GM10266 (cell line): ENCODE results near the gene DNAI4.

Source experiments
- DNase-seq: peaks from one replicate; pipeline ENCODE4 v3.0.0; 2012; ENCODE audit errors: extremely low spot score
- TF ChIP-seq, protein P1 (sequence below): IDR thresholded peaks from 2 replicates; pipeline ENCODE4 v1.5.1; 2012; ENCODE audit warnings: mild to moderate bottlenecking, low read depth; ENCODE audit not compliant: control insufficient read depth, insufficient read depth; ENCODE audit errors: missing control alignments

Gene DNAI4

DNA sequence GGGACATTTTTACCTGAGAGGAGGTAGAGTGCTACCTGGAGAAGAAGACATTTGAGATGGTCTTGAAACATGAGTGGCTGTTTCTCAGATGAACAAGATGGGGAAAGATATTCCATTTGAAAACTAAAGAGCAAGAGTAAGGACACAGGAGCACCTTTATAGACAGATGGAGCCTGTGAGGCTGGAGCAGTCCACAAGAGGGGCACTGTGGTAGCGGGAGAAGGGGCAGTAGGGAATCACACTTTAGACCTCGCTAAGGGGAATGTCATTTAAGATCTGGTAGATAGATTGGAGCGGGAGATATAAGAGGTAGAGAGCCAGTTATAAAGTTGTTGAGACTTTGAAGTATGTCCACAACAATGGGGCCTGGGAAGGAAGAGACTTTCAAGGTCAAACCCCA is 149.0 kb downstream of the DNAI4 start:
- TF ChIP-seq, protein P1, sequence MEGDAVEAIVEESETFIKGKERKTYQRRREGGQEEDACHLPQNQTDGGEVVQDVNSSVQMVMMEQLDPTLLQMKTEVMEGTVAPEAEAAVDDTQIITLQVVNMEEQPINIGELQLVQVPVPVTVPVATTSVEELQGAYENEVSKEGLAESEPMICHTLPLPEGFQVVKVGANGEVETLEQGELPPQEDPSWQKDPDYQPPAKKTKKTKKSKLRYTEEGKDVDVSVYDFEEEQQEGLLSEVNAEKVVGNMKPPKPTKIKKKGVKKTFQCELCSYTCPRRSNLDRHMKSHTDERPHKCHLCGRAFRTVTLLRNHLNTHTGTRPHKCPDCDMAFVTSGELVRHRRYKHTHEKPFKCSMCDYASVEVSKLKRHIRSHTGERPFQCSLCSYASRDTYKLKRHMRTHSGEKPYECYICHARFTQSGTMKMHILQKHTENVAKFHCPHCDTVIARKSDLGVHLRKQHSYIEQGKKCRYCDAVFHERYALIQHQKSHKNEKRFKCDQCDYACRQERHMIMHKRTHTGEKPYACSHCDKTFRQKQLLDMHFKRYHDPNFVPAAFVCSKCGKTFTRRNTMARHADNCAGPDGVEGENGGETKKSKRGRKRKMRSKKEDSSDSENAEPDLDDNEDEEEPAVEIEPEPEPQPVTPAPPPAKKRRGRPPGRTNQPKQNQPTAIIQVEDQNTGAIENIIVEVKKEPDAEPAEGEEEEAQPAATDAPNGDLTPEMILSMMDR, result no peak
- DNase-seq, result no peak

DNA sequence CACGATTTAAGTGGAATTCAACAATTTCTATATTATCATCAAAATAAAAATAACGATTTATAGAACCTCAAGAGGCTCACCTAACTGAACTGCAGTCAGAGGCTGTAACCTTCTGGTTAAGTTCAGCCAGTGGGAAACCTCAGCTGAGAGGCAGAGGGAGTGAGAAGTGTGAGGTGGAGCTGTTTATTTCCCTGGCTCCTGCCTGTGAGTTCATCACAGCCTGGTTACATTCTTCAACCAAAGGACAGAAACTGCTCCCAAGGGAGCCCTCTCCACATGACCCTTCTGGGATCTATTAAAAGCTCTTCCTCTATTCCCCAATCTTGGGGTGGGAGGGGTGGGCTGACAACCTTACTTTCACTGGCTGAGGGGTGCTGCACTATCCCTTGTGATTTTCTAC is 150.2 kb downstream of the DNAI4 start:
- TF ChIP-seq, protein P1, result no peak
- DNase-seq, result no peak

DNA sequence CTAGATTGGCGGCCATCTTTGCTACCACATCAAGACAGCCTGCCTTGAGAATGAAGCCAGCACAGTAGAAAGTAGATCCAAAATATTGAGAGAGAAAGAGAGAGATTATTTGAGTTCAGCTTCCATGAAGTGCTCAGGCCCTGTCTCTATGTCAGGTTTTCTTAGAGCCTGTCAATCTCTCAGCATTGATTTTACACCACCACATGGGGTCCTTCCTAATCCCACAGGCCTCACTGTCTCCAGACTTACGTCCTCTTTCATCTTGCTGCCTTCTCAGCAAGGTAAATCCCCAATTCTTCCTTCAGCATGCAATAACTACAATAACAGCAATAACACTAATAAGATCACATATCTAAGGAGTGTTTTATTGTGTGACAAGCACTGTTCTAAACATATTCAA is 151.4 kb downstream of the DNAI4 start:
- DNase-seq, result no peak
- TF ChIP-seq, protein P1, result no peak

DNA sequence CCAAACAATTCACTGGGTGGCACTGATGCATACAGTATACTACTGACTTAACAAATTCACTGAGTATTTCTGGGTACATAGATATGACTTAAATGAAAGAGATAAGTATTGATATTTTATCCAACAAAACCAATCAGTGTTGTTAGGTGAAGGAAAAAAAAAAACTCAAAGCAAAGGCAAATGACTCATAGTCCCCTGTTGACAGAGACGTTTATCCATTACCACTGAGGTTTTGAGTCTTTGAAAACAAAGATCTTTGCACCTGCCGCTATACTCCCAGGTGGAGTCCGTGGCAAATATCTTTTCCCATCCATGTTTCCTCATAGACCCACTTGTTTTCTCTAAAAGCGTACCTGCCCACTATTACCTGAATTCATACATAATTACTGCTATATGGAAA is 154.0 kb downstream of the DNAI4 start:
- DNase-seq, result no peak
- TF ChIP-seq, protein P1, result no peak

DNA sequence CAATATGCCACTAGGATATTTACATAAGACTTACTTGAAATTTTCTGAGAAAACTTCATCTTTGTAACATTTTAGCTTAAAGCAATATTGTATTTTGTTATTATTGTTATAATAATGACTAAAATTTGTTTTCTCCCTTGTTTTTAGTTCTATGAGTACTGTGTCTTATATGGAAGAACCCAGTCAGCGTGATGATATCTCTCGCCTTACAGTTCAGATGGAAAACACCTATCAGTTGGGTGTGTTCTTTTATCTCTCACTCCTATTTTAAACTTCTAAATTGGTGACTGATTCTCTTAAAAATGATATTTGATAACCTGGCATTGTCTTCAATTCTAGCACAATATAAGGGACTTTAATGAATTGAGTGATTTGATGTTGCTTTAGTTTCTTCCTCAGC is 154.4 kb downstream of the DNAI4 start:
- TF ChIP-seq, protein P1, result no peak
- DNase-seq, result no peak

DNA sequence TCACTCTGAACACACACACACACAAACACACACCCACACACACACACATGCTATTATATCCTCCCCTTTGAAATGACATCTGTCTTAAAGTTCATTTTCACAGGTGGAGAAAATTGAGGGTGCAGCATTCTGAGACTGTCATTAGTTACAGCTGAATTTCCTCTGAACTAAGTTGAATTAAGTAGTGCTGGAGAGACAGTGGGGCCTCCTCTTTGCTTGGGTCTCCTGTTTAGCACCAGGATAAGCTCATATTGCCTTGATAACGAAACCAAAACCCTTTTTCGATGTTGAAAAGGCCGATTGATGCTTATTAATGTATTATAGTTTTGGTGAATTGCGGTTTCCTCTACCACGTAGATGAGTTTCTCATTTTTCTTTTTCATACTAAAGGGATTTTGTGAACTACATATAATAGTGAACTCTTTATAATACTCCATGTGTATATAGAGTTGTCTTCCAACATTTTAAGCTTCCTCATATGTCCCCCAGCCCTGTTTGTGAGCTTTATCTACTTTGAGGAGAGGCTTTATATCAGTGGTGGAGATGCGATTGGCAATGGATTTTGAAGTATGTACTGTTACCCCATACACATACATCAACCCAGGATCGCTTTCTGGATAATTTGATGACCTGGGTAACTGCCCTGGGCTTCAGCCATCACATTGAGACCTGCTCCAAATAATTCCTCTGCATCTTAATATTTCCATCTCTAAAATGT is 155.0 kb downstream of the DNAI4 start:
- no peak for DNase-seq
- TF ChIP-seq, protein P1, result no peak

DNA sequence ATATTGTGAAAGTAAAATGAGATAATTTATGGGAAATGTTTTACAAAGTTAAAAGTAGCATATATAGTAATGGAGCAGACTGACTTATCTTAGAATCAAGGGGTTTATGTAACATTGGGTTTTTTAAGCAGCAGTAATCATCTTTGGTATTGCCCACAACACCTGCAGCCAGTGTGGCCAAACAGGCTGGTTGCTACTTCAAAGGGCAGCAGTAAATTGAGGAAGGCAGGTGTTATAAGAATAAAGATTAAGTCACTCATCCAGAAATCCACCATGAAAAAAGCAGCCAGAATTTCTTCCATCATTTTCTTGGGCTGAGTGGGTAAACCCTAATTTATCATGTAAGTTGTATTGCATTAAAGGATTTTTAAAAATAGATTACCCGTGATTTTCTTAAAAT is 155.7 kb downstream of the DNAI4 start:
- no peak for DNase-seq
- TF ChIP-seq, protein P1, result no peak
